Activated T-cell treated with anti-CD3 and anti-CD28 coated beads, Interleukin-2, amount 50 U/mL, for 1 hour (primary cell): ENCODE measurements around the gene SEC11A.
"Not testable (repeated sequence)": the region's sequence is repeated elsewhere in the genome, so short reads cannot be mapped to it uniquely, and the experiment has no call there.

Experiments
- DNase-seq: peaks from one replicate; pipeline ENCODE4 v3.0.0-alpha.2; 2020

Gene SEC11A

DNA sequence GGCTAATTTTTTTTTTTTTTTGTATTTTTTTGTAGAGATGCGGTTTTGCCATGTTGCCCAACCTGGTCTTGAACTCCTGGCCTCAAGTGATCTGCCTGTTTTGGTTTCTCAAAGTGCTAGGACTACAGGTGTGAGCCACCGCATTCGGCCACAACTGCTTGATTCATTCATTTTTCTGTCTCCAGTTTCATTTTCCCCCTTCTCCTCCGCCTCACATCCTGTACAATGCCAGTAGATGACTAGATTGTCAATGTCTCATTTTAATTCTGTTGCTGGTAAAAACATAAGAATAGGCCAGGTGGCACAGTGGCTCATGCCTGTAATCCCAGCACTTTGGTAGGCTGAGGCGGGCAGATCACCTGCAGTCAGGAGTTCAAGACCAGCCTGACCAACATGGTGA is 20.4 kb upstream of the SEC11A start:
- DNase-seq, result peak; percentile 41

DNA sequence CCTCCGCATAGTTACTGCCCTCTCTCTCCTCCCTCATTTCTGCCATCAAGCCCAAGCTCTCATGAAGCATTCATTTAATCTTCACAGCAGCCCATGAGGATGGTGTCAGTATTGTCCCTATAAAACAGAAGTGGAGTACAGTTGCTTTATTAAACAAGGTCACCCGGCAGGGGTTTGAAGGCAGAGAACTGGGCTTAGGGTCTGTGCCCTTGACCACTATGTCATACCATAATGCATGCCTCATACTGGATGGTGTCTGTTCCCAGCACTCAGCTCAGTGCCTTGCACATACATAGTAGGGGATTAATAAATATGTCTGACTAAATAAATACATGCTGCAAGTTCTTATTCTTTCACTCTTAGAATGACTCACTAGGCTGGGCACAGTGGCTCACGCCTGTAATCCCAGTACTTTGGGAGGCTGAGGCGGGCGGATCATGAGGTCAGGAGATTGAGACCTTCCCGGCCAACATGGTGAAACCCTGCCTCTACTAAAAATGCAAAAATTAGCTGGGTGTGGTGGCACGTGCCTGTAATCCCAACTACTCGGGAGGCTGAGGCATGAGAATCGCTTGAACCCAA is 19.6 kb upstream of the SEC11A start:
- not testable (repeated sequence) for DNase-seq

DNA sequence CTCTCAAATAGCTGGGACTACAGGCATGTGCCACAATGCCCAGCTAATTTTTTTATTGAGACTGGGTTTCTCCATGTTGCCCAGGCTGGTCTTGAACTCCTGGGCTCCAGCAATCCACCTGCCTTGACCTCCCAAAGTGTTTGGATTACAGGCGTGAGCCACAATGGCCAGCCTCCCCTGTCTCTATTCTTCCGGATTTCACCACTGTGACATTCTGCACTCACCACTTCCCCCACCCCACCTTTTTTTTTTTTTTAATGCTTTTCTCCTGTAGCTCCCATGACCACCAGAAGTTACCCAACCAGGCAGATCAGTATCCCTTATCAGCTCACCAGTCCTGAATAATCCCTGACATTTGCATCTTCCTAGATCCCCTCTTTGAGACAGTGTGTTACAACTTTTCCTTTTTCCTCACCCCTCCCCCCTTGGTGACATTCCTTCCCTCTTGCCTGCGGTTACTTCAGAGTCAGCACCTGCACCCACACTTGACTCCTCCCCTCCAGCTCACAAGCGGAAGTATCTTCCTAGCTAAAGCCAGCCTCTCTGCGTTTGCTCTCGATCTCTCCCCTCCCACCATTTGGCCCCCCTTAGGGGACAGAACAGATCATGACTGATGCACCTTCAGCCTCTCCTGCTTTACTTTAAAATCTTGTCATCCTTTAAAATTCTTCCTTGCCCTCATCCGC is 19.0 kb upstream of the SEC11A start:
- DNase-seq, result peak; percentile 56

DNA sequence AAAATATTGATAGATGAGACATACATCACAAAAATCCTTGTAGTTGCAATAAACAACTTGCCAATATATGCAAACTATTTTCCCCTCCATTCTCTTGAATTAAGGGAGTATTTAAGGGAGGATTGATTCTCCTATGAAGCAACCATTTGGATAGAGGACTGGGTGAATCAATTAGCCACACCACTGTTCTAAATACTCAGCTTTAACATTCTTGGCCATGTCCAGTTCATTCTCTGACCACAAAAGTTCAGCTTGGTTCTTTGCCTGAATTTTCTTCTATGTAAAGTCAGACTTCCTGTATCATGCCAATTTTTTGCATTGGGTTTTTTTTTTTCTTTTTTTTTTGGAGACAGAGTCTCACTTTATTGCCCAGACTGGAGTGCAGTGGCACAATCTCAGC is 15.8 kb upstream of the SEC11A start:
- DNase-seq, result no peak

DNA sequence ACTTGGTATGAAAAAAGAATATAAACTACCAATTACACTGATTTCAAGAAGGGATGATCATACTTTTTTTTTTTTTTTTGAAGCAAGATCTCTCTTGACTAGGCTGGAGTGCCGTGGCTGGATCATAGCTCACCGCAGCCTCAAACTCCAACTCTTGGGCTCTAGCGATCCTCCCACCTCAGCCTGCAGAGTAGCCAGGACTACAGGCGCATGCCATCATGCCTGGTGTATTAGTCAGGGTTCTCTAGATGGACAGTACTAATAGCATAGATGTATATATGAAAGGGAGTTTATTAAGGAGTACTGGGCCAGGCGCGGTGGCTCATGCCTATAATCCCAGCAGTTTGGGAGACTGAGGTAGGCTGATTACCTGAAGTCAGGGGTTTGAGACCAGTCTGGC is 11.5 kb upstream of the SEC11A start:
- no peak for DNase-seq

DNA sequence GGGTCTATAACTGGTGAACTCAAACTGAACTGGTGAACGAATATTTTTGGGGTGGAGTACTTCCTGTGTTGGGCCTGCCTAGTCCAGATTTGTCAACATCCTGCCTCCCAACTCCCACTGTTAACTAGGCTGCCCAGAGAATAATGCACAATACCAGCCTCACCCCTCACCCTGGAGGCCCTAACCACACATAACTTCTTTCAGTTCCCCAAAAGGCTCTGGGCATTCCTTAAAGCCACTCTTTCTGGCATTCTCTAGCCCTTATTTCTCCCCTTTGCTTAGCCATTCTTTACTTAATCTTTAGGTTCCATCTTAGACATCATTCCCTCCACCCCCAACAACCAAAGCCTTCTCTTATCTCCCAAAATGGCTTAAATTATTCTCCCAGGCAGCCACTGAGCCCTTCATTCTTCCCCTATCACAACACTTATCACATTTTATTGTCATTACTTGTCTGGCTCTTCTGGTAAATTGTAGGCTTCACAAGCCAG is 9.1 kb upstream of the SEC11A start:
- DNase-seq, result no peak

DNA sequence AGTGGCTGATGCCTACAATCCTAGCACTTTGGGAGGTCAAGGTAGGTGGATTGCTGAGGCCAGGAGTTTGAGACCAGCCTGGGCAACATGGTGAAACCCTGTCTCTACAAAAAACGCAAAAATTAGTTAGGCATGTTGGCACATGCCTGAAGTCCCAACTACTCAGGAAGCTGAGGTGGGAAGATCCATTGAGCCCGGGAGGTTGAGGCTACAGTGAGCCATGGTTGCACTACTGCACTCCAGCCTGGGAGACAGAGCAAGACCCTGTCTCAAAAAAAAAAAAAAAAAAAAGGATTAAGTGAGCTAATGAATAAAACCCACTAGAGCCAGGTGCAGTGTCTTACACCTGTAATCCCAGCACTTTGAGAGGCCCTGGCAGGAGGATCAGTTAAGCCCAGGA is 6.7 kb upstream of the SEC11A start:
- no peak for DNase-seq

DNA sequence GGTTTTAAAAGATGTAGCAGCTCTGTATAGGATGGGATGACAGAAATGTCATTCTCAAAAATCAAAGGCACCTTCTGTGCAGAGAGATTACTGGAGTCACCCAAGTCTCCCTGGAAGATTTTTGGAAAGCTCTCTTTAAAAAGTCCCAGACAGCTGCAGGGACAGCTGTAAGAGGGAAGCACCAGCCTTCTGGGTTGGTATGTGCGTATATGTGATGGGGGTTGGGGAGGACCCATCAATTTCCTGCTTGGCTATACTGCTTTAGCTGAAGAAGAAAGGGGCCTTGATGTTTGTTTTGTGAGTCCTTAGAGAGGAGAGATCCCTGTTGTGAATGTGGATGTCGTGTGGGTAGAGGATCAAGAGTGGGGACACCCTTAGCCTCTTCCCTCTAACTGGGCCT is 5.4 kb upstream of the SEC11A start:
- no peak for DNase-seq

DNA sequence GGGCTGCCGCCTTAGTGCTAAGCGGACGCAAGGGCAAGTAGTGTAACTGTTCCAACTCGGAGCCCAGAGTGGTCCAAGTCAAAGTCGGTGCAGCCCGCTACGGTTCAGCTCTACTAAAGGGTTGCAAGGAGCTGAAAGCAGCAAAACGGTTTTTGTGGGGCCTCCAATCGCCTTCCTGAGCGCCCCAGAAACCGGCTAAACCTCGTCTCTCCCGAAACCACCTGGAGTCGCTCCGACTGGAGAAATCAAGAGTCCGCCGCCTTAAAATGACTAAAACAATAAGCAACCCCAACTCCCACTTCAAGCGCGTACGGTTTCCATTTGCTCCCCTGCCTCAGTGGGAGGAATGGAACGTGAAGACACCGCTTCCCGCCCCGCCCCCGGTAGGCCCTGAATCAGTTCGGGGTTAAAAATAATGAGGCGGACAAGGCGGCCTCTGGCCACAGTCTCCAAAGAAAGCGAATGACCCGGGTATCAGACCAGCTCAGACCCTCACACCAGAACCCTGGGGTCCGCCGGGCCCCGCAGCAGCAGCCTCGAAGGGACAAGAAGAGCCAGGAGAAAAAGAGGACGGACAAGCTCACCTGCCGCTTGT is 401 bp downstream of the SEC11A start:
- no peak for DNase-seq

DNA sequence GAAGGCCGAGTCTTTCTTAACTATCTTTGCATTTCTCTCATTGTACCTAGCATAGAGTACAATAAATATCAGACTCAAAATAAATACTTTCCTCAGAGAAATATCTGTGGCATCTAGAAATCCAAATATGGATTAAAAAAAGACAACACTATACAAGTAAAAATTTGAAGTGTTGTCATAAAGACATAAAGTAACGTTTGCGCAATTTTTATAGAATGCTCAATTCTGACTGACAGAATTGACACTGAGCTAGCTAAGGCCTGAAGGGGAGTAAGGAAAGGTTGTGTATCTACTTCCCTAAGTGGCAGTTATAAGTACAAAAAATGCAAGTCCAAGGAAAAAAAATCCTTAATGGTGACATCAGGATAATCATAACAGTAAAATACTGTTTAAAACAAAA is 1.1 kb downstream of the SEC11A start:
- DNase-seq, result no peak

DNA sequence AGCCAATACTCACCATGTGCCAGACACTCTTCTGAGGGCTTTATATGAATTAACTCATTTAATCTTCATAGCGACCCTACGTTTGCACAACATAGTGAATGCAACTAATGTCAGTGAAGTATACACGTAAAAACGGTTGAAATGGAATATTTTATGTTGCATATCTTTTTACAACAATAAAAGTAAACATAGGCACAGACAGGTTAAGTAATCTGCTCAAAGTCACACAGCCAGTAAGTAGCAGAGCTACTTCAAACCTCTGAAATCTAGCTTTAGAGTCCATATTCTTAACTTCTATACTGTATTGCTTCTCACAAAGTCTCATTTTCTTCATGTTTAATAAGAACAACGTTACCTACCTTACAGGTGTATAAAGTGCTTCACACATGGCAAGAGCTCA is 1.6 kb downstream of the SEC11A start:
- DNase-seq, result no peak

DNA sequence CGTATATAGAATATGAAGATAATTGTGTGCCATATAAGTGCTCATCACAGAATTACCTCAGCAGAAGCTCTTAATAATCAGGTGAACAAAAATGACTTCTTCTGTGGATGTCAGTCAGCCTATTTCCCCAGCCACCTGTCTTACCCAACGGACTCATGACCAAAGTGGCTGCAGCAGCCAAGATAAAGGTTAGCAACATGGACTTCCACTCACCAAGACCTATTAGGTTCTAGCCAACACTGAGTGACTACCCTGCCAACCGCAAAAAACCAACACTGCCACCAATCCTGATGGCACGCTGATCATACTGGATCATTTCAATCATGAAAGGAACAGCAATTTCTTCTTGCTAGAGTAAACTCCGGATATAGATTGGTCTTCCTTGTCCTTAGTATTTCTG is 12.1 kb downstream of the SEC11A start:
- DNase-seq, result no peak

DNA sequence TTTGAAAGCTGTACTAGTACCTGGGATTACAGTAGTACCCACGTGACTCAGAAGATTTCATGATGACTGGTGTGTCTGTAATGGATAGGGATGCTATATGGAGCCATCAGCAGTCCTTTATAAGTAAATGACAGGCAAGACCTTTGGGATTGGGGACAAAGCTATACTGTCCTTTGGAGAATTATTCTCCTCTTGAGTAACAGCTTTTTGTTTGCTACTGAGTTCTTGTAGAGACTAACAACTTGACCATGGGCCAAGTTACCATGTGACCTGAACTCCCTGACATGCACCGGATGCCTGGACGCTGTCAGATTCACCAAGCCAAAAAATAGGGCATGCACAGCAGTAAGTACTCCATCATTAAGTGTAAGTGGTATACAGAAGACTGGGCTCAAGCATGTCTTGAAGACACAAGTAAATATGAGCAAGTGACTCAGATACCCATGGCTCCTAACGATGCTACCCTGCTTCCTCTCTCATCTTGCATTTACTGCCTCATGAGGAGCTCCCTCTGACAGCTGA is 12.9 kb downstream of the SEC11A start:
- no peak for DNase-seq

DNA sequence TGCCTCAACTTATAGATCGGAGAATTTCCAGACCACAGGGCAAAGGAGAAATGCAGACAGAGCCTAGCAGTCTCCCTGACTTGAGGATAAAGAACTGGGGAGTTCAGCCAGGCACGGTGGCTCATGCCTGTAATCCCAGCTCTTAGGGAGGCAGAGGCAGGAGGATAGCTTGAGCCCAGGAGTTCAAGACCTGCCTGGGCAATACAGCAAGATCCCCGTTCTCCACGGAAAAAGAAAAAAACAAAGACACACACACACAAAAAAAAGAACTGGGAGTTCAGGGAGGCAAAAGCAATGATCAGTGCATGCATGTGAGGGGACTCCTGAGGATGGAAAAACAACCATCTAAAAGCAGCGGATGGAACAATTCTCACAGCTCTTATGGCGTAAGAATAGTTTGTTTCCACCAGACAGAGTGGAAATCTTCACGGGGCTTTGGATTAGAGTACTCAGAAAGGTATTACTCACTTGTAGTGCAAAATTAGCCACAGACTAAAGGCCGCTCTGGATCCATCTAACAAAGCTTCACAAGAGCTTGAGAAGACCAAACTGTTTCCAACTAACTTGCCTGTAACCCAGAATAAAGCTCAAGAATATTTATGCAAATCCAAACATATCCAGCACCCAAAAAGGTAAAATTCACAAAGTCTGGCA is 16.3 kb downstream of the SEC11A start:
- no peak for DNase-seq

DNA sequence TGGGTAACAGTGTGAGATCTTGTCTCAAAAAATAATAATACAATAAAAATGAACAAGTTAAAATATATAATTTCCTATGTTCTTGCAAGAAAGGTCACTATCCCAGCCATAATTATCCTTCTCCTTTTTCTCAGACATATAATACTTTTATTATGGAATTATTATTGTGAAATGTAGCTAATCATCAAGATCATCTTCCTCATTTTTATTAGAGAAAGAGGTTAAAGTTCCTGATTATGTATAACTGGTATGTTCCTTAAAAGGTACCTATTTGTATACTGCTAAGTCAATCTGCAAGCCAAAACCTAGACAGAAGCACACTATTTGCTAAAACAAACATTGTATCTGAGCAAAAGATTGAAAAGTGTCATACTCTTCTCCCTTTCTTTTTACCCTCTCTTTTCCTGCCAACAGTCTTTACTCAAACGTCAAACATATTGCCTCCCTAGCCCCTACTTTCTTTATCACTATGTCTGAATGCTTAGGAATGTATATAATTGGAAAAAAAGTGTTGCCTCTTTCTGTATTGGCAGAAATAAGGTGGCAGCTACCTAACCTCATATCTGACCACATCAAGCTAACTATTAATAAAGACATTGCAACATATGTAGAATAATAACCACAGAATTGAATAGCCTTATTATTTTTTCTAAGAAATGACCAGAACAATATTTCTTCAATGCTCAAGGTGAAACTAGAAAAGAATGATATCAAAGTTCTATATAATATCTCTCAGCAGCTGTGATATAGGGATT is 18.5 kb downstream of the SEC11A start:
- no peak for DNase-seq

DNA sequence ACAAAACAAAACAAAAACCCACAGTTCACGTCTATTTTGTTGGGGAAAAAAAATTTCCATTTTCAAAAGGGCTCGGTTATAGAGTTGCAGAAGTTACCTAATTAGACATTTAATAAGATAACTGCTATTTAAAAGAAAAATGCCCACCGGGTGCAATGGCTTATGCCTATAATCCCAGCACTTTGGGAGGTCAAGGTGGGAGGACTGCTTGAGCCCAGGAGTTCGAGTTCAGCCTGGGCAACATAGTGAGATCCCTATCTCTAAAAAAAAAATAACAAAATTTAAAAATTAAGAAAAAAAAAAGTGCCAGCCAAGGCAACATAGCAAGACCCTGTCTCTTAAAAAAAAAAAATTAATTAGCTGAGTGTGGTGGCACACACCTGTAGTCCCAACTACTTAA is 19.2 kb downstream of the SEC11A start:
- DNase-seq, result no peak

DNA sequence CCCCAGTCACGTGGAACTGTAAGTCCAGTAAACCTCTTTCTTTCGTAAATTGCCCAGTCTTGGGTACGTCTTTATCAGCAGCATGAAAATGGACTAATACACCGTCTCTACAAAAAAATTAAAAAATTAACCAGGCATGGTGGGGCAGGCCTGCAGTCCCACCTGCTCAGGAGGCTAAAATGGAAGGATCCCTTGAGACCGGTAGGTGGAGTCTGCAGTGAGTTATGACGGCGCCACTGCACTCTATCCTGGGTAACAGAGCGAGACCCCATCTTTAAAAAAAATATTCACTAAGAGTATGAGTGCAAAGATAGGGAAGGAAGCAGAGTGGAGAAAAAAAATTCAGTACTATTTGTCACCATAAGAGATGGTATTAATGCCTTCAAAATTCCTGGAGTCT is 25.6 kb downstream of the SEC11A start:
- DNase-seq, result no peak

DNA sequence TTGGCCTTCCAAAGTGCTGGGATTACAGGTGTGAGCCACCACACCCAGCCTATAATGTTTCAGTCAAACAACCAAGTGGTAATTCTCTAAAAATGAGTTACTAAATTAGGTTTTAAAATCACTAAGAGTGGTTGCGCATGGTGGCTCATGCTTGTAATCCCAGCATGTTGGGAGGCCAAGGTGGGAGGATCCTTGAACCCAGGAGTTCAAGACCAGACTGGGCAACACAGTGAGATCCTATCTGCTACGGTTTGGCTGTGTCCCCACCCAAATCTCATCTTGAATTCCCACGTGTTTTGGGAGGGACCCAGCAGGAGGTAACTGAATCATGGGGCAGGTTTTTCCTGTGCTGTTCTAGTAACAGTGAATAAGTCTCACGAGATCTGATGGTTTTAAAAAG is 26.1 kb downstream of the SEC11A start:
- no peak for DNase-seq

DNA sequence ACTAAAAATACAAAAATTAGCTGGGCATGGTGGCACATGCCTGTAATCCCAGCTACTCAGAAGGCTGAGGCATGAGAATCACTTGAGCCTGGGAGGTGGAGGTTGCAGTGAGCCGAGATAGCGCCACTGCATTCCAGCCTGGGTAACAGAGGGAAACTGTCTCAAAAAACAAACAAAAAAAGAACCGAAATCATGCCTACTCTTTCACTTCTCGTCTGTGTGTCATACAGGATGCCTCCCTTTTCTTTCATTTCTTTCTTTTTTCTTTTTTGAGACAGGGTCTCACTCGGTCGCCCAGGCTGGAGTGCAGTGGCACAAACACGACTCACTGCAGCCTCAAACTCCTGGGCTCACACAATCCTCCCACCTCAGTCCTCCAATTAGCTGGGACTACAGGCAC is 29.5 kb downstream of the SEC11A start:
- not testable (repeated sequence) for DNase-seq

DNA sequence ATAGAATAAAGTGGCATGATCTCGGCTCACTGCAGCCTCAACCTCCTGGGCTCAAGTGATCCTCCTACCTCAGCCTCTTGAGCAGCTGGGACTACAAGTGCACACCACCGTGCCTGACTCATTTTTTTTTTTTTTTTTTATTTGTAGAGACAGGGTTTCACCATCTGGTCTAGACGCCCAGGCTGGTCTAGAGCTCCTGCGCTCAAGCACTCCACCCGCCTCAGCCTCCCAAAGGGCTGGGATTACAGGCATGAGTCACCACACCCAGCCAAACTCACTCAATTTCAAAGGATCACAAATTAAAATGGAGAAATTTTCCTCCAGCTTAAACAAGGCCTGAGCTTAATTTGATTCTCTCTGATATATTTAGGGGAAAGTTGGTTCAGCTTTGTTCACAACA is 30.6 kb downstream of the SEC11A start:
- no peak for DNase-seq

DNA sequence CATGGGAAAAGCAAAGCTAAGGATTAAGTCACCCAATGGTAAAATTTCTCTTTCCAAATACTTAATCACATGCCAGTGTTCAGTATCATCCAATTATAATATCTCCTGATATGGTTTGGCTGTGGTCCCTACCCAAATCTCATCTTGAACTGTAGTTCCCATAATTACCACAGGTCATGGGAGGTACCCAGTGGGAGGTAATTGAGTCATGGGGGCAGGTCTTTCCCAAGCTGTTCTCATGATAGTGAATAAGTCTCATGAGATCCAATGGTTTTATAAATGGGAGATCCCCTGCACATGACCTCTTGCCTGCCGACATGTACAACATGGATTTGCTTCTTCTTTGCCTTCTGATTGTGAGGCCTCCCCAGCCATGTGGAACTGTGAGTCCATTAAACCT is 31.8 kb downstream of the SEC11A start:
- DNase-seq, result no peak

DNA sequence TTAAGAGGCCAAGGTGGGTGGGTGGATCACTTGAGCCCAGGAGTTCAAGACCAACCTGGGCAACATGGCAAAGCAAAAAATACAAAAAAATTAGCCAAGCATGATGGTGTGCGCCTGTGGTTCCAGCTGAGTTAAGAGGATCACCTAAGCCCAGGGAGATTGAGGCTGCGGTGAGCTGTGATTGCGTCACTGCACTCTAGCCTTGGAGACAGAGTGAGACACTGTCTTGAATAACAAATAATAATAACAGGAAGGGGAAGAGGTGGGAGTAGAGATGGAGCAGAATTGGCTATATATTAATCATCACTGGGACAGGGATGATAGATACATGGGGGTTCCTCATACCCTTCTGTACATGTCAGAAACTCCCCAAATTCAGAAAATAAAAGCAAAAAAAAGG is 34.1 kb downstream of the SEC11A start:
- DNase-seq, result peak; percentile 32

DNA sequence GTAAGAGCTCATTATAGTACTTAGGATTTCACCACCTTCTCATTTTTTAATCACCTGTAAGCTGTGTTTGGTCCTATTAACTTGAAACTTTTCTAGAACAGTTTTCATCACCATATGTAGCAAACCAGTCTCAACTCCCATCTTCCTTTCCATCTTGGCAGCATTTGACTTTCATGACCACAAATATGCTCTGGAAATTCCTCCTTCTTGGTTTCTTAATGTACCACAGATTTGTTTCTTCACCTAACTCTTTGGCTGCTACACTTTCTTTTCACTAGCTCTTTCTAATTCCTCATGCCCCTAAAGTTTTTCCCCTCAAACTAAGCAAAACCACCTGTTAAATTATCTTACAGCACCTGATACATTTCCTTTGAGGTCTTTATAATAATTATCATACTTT is 44.7 kb downstream of the SEC11A start:
- no peak for DNase-seq
